ENCODE data around the gene FZD7.

DNA sequence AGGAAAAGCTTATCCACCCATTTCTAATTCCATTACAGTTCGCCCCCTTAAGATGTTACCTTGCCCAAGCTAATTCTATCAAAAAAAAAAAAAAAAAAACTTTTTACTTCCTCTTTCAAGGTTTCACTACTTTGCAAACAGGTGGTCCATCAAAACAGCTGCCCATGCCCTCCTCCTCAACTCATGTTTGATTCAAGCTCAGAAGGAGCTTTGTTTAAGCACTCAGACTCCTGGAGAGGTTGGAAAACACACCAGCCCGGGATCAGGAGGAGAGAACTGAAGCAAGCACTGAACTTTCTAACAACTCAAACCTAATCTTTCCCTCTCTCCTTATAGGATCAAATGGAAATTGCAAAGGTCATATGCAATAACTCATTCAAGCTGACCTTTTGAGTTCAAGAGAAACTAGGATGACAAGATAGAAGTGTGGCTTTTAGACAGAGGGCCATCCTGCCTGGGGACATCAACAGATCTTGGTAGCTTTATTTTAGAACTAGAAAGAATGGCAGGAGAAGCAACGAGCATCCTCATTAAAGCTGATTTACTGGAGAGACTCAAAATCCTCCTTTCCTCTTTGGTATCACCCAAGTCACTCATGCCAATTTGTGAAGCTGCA lies 28.3 kb upstream of the FZD7 start:
- TF ChIP-seq, protein P1, sequence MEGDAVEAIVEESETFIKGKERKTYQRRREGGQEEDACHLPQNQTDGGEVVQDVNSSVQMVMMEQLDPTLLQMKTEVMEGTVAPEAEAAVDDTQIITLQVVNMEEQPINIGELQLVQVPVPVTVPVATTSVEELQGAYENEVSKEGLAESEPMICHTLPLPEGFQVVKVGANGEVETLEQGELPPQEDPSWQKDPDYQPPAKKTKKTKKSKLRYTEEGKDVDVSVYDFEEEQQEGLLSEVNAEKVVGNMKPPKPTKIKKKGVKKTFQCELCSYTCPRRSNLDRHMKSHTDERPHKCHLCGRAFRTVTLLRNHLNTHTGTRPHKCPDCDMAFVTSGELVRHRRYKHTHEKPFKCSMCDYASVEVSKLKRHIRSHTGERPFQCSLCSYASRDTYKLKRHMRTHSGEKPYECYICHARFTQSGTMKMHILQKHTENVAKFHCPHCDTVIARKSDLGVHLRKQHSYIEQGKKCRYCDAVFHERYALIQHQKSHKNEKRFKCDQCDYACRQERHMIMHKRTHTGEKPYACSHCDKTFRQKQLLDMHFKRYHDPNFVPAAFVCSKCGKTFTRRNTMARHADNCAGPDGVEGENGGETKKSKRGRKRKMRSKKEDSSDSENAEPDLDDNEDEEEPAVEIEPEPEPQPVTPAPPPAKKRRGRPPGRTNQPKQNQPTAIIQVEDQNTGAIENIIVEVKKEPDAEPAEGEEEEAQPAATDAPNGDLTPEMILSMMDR (IDR thresholded peaks at IDR 0.05) = no peak
- TF ChIP-seq POLR2AphosphoS5 (IDR thresholded peaks at IDR 0.05; ENCODE audit: insufficient read depth in 1 of 2, low read depth in 1 of 2) (no peak), POLR2A (IDR thresholded peaks at IDR 0.05) (no peak)
